ENCODE measurements around the gene CRIP2.

GRCh38 chr14:105503296-105503640 lies 28.6 kb downstream of the CRIP2 start:
- TF ChIP-seq, protein P1, sequence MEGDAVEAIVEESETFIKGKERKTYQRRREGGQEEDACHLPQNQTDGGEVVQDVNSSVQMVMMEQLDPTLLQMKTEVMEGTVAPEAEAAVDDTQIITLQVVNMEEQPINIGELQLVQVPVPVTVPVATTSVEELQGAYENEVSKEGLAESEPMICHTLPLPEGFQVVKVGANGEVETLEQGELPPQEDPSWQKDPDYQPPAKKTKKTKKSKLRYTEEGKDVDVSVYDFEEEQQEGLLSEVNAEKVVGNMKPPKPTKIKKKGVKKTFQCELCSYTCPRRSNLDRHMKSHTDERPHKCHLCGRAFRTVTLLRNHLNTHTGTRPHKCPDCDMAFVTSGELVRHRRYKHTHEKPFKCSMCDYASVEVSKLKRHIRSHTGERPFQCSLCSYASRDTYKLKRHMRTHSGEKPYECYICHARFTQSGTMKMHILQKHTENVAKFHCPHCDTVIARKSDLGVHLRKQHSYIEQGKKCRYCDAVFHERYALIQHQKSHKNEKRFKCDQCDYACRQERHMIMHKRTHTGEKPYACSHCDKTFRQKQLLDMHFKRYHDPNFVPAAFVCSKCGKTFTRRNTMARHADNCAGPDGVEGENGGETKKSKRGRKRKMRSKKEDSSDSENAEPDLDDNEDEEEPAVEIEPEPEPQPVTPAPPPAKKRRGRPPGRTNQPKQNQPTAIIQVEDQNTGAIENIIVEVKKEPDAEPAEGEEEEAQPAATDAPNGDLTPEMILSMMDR (IDR thresholded peaks at IDR 0.05), result no peak
- no peak for TF ChIP-seq EZH2 (IDR thresholded peaks at IDR 0.05; ENCODE audit: borderline replicate concordance, insufficient read depth, low read depth, low read length, poor library complexity, severe bottlenecking)

Data from B cell (primary cell).